OCI-LY3 (cell line): ENCODE data around the gene NDUFB10.

ENCODE experiments used
- CTCF ChIP-seq: fragments of 200-600, 300-600 bp; sonication (generic); IDR thresholded peaks from 2 replicates; pipeline ENCODE4 v1.5.1; 2014; ENCODE audit warnings: antibody characterized with exemption, low read length, low read depth
- EZH2phosphoT487 ChIP-seq: fragments of 200-600 bp; shearing (Covaris generic); IDR thresholded peaks from 2 replicates; pipeline ENCODE4 v1.6.1; 2018; ENCODE audit warnings: antibody characterized with exemption, mixed run types, low read depth

GRCh38 chr16:1918351-1919326 is 40.7 kb upstream of the NDUFB10 start, which contains the start of gene HS3ST6:
- TF ChIP-seq EZH2phosphoT487 (no peak), CTCF (no peak)
